Ramos (cell line): ENCODE data around the gene SFT2D1.
"Not testable (repeated sequence)": the region's sequence is repeated elsewhere in the genome, so short reads cannot be mapped to it uniquely, and the experiment has no call there.

Experiments used
- in situ Hi-C: fragments of 300-500 bp; cut with MboI; formaldehyde crosslinking; loops from one replicate; pipeline ENCODE4 v1.14.3; 2022; ENCODE audit warnings: low sequenced_read_pairs; ENCODE audit not compliant: unreplicated experiment

The SFT2D1 gene

GRCh38 chr6:166365221-166365620 is 22.9 kb upstream of the SFT2D1 start:
- in situ Hi-C loops = no loop called here

GRCh38 chr6:166364456-166364855 is 22.1 kb upstream of the SFT2D1 start:
- in situ Hi-C loops = no loop called here

GRCh38 chr6:166362427-166362826 is 20.1 kb upstream of the SFT2D1 start:
- in situ Hi-C loops = not testable (repeated sequence)

GRCh38 chr6:166361077-166361429 is 18.7 kb upstream of the SFT2D1 start:
- in situ Hi-C loops = no loop called here

GRCh38 chr6:166360243-166361076 is 18.1 kb upstream of the SFT2D1 start:
- in situ Hi-C loops = no loop called here

- in situ Hi-C loops = no loop called here
These were observed 13.2 kb upstream of the SFT2D1 start for GRCh38 chr6:166355552-166355951.

GRCh38 chr6:166354965-166355364 is 12.6 kb upstream of the SFT2D1 start:
- in situ Hi-C loops = no loop called here

- in situ Hi-C loops = no loop called here
These were observed 11.8 kb upstream of the SFT2D1 start for GRCh38 chr6:166354143-166354542.

GRCh38 chr6:166353507-166353906 is 11.2 kb upstream of the SFT2D1 start:
- in situ Hi-C loops = no loop called here

GRCh38 chr6:166352923-166353322 is 10.6 kb upstream of the SFT2D1 start:
- in situ Hi-C loops = no loop called here

- in situ Hi-C loops = no loop called here
These were observed 9.5 kb upstream of the SFT2D1 start for GRCh38 chr6:166351715-166352285.

GRCh38 chr6:166348305-166348949 is 6.1 kb upstream of the SFT2D1 start:
- in situ Hi-C loops = no loop called here

- in situ Hi-C loops = no loop called here
These were observed 4.6 kb upstream of the SFT2D1 start for GRCh38 chr6:166346965-166347364.

GRCh38 chr6:166346449-166346848 is 4.1 kb upstream of the SFT2D1 start:
- in situ Hi-C loops = no loop called here

GRCh38 chr6:166345672-166346071 is 3.3 kb upstream of the SFT2D1 start:
- in situ Hi-C loops = not testable (repeated sequence)

GRCh38 chr6:166344921-166345320 is 2.6 kb upstream of the SFT2D1 start:
- in situ Hi-C loops = not testable (repeated sequence)

GRCh38 chr6:166344240-166344639 is 1.9 kb upstream of the SFT2D1 start:
- in situ Hi-C loops = no loop called here

GRCh38 chr6:166343150-166343487 is 774 bp upstream of the SFT2D1 start:
- in situ Hi-C loops = no loop called here

GRCh38 chr6:166341977-166342348 is 382 bp downstream of the SFT2D1 start:
- in situ Hi-C loops = no loop called here

- in situ Hi-C loops = no loop called here
These were observed 881 bp downstream of the SFT2D1 start for GRCh38 chr6:166341464-166341863.

- in situ Hi-C loops = no loop called here
These were observed 3.5 kb downstream of the SFT2D1 start for GRCh38 chr6:166338854-166339253.

- in situ Hi-C loops = no loop called here
These were observed 5.5 kb downstream of the SFT2D1 start for GRCh38 chr6:166336847-166337246.
